Mononuclear cell (primary cell): ENCODE data around the gene SERPINF2. TPM values are rescaled to one million over a fixed set of nuclear protein-coding genes. Genes with fewer than 3 reads are reported as not detected.

Experiments
- H3K27me3 ChIP-seq: 2 replicates; pipeline ENCODE4 v1.6.0; 2011; ENCODE audit warnings: low read length, control low read depth; ENCODE audit not compliant: insufficient read depth
- H3K4me1 ChIP-seq: 2 replicates; pipeline ENCODE4 v1.5.1; 2011; ENCODE audit warnings: mild to moderate bottlenecking, low read length, control low read depth; ENCODE audit not compliant: insufficient read depth
- H3K4me3 ChIP-seq: 2 replicates; pipeline ENCODE4 v1.5.1; 2011; ENCODE audit warnings: mild to moderate bottlenecking, low read length, moderate library complexity
- H3K9me3 ChIP-seq: 2 replicates; pipeline ENCODE4 v1.5.1; 2011; ENCODE audit warnings: low read depth, mild to moderate bottlenecking, control low read depth, low read length
- total RNA-seq: library from RNA; depleted of rRNA; stranded (reverse); fragments of >200 nt; gene quantifications from one replicate; pipeline ENCODE4 v1.2.3, GENCODE V29; 2012

The SERPINF2 gene
- total RNA-seq, 1 donor = 0.52 TPM

GRCh38 chr17:1725642-1726511, 16.8 kb upstream of the SERPINF2 start:
- no peaks in the 10 kb centered on the region for H3K27me3 ChIP-seq
- peaks cover 58% of the 10 kb centered on the region for H3K4me1 ChIP-seq
- no peak overlapping the region for H3K4me3 ChIP-seq
- no peaks in the 10 kb centered on the region for H3K9me3 ChIP-seq

GRCh38 chr17:1726626-1727257, 15.9 kb upstream of the SERPINF2 start:
- Histone ChIP-seq H3K9me3 (no peaks in the 10 kb centered on the region), H3K4me1 (peaks cover 54% of the 10 kb centered on the region), H3K27me3 (no peaks in the 10 kb centered on the region), H3K4me3 (no peak overlapping the region)

GRCh38 chr17:1727258-1727789, 15.3 kb upstream of the SERPINF2 start:
- H3K4me3 ChIP-seq = no peak overlapping the region
- H3K9me3 ChIP-seq = no peaks in the 10 kb centered on the region
- no peaks in the 10 kb centered on the region for H3K27me3 ChIP-seq
- peaks cover 50% of the 10 kb centered on the region for H3K4me1 ChIP-seq

GRCh38 chr17:1727876-1728630, 14.6 kb upstream of the SERPINF2 start:
- H3K4me1 ChIP-seq = peaks cover 44% of the 10 kb centered on the region
- H3K27me3 ChIP-seq = no peaks in the 10 kb centered on the region
- H3K9me3 ChIP-seq = no peaks in the 10 kb centered on the region
- H3K4me3 ChIP-seq = no peak overlapping the region

GRCh38 chr17:1729966-1730325, 12.7 kb upstream of the SERPINF2 start:
- no peak overlapping the region for H3K4me3 ChIP-seq
- no peaks in the 10 kb centered on the region for H3K27me3 ChIP-seq
- no peaks in the 10 kb centered on the region for H3K9me3 ChIP-seq
- peaks cover 30% of the 10 kb centered on the region for H3K4me1 ChIP-seq

DNA sequence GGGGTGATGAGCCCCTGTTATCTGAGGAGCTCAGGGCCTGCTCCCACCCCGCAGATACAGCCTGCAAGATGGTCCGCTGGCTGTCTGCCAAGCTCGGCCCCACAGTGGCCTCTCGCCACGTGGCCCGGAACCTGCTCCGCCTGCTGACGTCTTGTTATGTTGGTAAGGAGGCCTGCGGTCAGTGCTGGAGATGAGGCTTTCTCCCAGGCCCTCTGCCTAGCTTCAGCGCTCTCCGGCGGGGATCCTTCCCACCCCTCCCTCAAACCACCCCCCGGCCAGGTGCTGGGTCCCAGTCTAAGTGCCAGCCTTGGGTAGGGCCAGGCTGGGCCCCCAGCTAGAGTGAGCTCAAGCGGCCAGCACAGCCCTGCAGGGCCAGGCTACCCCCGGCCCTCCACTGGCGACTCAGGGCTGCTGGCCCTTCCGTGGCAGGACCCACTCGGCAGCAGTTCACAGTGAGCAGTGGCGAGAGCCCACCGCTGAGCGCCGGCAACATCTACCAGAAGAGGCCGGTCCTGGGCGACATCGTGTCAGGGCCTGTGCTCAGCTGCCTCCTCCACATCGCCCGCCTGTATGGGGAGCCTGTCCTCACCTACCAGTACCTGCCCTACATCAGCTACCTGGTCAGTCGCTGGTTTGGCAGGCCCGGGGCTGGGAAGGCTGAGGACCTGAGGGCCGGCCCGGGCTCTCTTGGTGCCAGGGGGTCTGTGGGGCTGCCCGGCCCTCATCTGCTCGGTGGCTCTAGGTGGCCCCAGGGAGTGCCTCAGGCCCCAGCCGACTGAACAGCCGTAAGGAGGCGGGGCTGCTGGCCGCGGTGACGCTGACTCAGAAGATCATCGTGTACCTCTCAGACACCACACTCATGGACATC, 12.1 kb upstream of the SERPINF2 start:
- H3K27me3 ChIP-seq = no peaks in the 10 kb centered on the region
- no peaks in the 10 kb centered on the region for H3K9me3 ChIP-seq
- peaks cover 24% of the 10 kb centered on the region for H3K4me1 ChIP-seq
- H3K4me3 ChIP-seq = no peak overlapping the region

DNA sequence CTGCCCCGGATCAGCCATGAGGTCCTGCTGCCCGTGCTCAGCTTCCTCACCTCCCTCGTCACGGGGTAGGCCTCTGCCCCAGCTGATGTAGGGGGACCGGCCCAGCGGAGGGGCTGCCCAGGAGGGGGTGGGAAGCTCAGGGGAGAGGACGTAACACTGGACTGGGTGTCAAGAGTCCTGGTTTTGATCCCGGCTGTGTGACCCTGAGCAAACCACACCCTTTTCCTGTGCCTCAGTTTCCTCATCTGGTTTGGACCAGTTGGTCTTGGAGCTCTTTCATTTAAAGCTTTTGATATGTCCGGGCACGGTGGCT, 11.5 kb upstream of the SERPINF2 start:
- no peaks in the 10 kb centered on the region for H3K27me3 ChIP-seq
- H3K9me3 ChIP-seq = no peaks in the 10 kb centered on the region
- no peak overlapping the region for H3K4me3 ChIP-seq
- H3K4me1 ChIP-seq = peaks cover 18% of the 10 kb centered on the region

GRCh38 chr17:1732241-1732832, 10.3 kb upstream of the SERPINF2 start:
- no peak overlapping the region for H3K4me3 ChIP-seq
- H3K9me3 ChIP-seq = no peaks in the 10 kb centered on the region
- H3K27me3 ChIP-seq = no peaks in the 10 kb centered on the region
- peaks cover 7% of the 10 kb centered on the region for H3K4me1 ChIP-seq

DNA sequence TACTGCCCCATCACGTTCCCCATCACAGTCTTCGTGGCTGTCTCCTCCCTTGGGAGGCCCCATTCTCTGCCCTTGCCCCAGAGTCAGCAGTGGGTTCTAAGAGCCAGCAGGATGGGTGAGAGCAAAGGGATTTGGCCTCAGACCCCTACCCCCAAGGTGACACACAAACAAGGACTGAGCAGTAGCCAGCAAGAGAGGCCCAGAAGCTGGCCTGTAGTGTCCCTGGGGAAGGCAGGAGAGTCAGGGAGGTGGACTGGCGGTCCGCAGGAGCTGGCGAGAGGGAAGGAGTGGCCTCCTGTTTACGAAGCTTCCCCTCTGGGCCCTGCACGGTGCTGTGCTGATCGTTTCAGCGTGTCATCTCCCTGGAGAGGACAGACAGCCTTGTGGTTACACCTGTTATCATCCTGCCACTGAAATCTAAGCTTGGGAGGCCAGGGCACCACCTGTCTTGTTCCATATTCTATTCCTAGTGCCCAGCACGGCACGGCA, 9.8 kb upstream of the SERPINF2 start:
- H3K4me3 ChIP-seq = no peak overlapping the region
- H3K27me3 ChIP-seq = no peaks in the 10 kb centered on the region
- peaks cover 1% of the 10 kb centered on the region for H3K4me1 ChIP-seq
- H3K9me3 ChIP-seq = no peaks in the 10 kb centered on the region

DNA sequence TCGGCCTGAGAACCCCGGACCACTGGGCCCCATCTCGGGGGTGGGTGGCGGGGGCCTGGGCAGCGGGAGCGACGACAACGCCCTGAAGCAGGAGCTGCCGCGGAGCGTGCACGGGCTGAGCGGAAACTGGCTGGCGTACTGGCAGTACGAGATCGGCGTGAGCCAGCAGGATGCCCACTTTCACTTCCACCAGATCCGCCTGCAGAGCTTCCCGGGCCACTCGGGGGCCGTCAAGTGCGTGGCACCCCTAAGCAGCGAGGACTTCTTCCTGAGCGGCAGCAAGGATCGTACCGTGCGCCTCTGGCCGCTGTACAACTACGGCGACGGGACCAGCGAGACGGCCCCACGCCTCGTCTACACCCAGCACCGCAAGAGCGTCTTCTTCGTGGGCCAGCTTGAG, 8.9 kb upstream of the SERPINF2 start:
- Histone ChIP-seq H3K4me1 (no peaks in the 10 kb centered on the region), H3K4me3 (no peak overlapping the region), H3K9me3 (no peaks in the 10 kb centered on the region), H3K27me3 (no peaks in the 10 kb centered on the region)

DNA sequence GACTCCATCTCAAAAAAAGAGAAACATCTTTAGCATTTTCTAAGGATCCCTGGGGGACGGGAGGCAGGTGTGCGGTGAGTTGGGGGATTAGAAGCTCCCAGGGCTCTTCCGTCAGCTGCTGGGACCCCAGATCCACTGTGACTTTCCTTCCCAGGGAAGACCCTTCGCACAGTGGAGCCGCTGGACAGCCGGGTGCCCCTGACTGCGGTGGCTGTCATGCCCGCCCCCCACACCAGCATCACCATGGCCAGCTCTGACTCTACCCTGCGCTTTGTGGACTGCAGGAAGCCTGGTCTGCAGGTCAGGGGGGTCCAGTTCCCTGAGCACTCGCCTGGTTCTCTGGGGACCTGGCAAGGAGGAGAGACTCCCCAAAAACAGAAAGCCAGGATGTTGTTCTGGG, 7.3 kb upstream of the SERPINF2 start:
- no peaks in the 10 kb centered on the region for H3K9me3 ChIP-seq
- H3K4me3 ChIP-seq = no peak overlapping the region
- H3K27me3 ChIP-seq = no peaks in the 10 kb centered on the region
- no peaks in the 10 kb centered on the region for H3K4me1 ChIP-seq

DNA sequence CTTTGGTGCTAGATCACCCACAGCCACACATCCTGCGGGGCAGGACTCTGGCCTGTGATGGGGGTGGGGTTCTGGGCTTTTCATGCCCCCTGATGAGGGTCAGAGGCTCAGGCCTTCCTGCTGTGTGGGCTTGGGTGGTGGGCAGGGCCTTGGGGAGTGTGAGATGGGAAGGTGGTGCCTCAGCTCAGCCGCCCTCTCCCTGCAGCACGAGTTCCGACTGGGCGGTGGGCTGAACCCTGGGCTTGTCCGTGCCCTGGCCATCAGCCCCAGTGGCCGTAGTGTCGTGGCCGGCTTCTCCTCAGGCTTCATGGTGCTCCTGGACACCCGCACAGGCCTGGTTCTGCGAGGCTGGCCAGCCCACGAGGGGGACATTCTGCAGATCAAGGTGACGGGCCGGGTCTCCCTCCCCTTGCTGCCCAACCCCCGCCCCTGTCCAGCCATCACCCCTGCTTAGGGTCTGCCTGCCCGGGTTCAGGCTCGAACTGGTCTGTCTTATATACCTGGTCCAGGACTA, 6.8 kb upstream of the SERPINF2 start:
- Histone ChIP-seq H3K4me1 (no peaks in the 10 kb centered on the region), H3K27me3 (no peaks in the 10 kb centered on the region), H3K4me3 (no peak overlapping the region), H3K9me3 (no peaks in the 10 kb centered on the region)

GRCh38 chr17:1736348-1737281, 6.1 kb upstream of the SERPINF2 start:
- no peaks in the 10 kb centered on the region for H3K4me1 ChIP-seq
- no peaks in the 10 kb centered on the region for H3K9me3 ChIP-seq
- no peak overlapping the region for H3K4me3 ChIP-seq
- no peaks in the 10 kb centered on the region for H3K27me3 ChIP-seq
